ENCODE measurements around the gene HSPD1.
"Not testable (repeated sequence)": the region's sequence is repeated elsewhere in the genome, so short reads cannot be mapped to it uniquely, and the experiment has no call there.

HSPD1 gene

DNA sequence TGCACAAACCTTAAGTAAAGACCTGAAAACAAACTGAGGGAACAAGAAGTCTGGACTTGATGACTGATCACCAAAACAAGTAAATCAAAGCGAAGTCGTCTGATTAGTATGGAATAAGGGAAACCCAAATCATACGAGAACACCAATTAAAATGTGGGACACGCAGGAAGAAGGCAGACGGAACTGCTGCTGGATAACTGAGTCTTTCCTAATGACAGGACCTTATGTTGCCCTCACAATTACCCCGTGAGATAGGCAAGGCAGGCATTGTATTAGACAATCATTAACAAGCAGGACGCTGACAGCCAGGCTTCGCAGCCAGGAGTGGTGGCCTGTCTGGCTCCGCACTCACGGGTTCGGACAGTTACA lies 46.9 kb downstream of the HSPD1 start:
- Histone ChIP-seq H3F3A (ENCODE audit: low read depth) (peaks cover 9% of the 10 kb centered on the region; the same call in 1 of the 2 replicates), H3K79me2 (ENCODE audit: insufficient read depth, low read length) (peaks cover 38% of the 10 kb centered on the region), H3K4me3 (ENCODE audit: low read length, poor library complexity, severe bottlenecking) (peak overlapping the region; percentile 88), H3K4me2 (ENCODE audit: low read depth, low read length, poor library complexity, severe bottlenecking) (peak overlapping the region; percentile 74), H3K9ac (ENCODE audit: low read depth, low read length, poor library complexity, severe bottlenecking) (peak overlapping the region; percentile 73), H3K27me3 (ENCODE audit: insufficient read depth, low read length, poor library complexity, severe bottlenecking) (no peaks in the 10 kb centered on the region), H4K20me1 (ENCODE audit: insufficient read depth, low read length, poor library complexity, severe bottlenecking) (peaks cover 26% of the 10 kb centered on the region), H2AFZ (ENCODE audit: low read length) (peak overlapping the region; percentile 70), H3K9me2 (replicated peaks; ENCODE audit: low read depth, low read length) (no peaks in the 10 kb centered on the region), H3K9me3 (ENCODE audit: insufficient read depth, low read depth, low read length) (no peaks in the 10 kb centered on the region), H3K4me1 (ENCODE audit: insufficient read depth, low read length, poor library complexity, severe bottlenecking) (peaks cover 24% of the 10 kb centered on the region), H3K36me3 (ENCODE audit: insufficient read depth, low read length) (no peaks in the 10 kb centered on the region)
- TF ChIP-seq CTCF (conservative IDR thresholded peaks at IDR 0.05; ENCODE audit: low read length) (no peak), EZH2phosphoT487 (IDR thresholded peaks at IDR 0.05; ENCODE audit: borderline replicate concordance) (no peak)

- H3K9me3 ChIP-seq (ENCODE audit: insufficient read depth, low read depth, low read length); H3K27me3 ChIP-seq (ENCODE audit: insufficient read depth, low read length, poor library complexity, severe bottlenecking); H3K9me2 ChIP-seq (replicated peaks; ENCODE audit: low read depth, low read length); H3K36me3 ChIP-seq (ENCODE audit: insufficient read depth, low read length); H3F3A ChIP-seq (ENCODE audit: low read depth); H3K4me2 ChIP-seq (ENCODE audit: low read depth, low read length, poor library complexity, severe bottlenecking); H3K4me3 ChIP-seq (ENCODE audit: low read length, poor library complexity, severe bottlenecking): not testable (repeated sequence)
- H3K79me2 ChIP-seq (ENCODE audit: insufficient read depth, low read length) = peaks cover 22% of the 10 kb centered on the region
- peaks cover 20% of the 10 kb centered on the region for H4K20me1 ChIP-seq (ENCODE audit: insufficient read depth, low read length, poor library complexity, severe bottlenecking)
- H2AFZ ChIP-seq (ENCODE audit: low read length) = peak overlapping the region; percentile 60; the same call in 1 of the 2 replicates
- H3K9ac ChIP-seq (ENCODE audit: low read depth, low read length, poor library complexity, severe bottlenecking) = peak overlapping the region; percentile 14
- H3K4me1 ChIP-seq (ENCODE audit: insufficient read depth, low read length, poor library complexity, severe bottlenecking) = peaks cover 20% of the 10 kb centered on the region
These were observed 48.7 kb downstream of the HSPD1 start for GRCh38 chr2:197450935-197451358.

DNA sequence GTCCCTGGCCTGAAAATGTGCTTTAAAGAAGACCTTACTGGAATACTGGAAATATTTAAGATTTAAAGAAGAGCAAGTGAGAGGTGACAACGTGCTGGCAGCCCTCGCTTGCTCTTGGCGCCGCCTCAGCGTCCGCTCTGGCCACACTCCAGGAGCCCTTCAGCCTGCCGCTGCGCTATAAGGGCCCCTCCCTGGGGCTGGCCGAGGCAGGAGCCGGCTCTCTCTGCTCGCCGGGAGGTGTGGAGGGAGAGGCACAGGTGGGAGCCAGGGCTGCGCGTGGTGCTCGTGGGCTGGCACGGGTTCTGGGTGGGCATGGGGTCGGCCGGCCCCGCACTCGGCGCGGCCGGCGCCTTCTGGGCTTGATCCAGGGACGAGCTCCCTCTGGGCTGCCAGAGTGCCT lies 49.2 kb downstream of the HSPD1 start:
- H3K9ac ChIP-seq (ENCODE audit: low read depth, low read length, poor library complexity, severe bottlenecking) = no peak overlapping the region
- no peaks in the 10 kb centered on the region for H3K9me2 ChIP-seq (replicated peaks; ENCODE audit: low read depth, low read length)
- H3K4me3 ChIP-seq (ENCODE audit: low read length, poor library complexity, severe bottlenecking) = no peak overlapping the region
- no peaks in the 10 kb centered on the region for H3K9me3 ChIP-seq (ENCODE audit: insufficient read depth, low read depth, low read length)
- H3K4me1 ChIP-seq (ENCODE audit: insufficient read depth, low read length, poor library complexity, severe bottlenecking) = peaks cover 20% of the 10 kb centered on the region
- no peak overlapping the region for H2AFZ ChIP-seq (ENCODE audit: low read length)
- no peaks in the 10 kb centered on the region for H3K36me3 ChIP-seq (ENCODE audit: insufficient read depth, low read length)
- H3K4me2 ChIP-seq (ENCODE audit: low read depth, low read length, poor library complexity, severe bottlenecking) = no peak overlapping the region
- TF ChIP-seq CTCF (conservative IDR thresholded peaks at IDR 0.05; ENCODE audit: low read length) = no peak
- TF ChIP-seq EZH2phosphoT487 (IDR thresholded peaks at IDR 0.05; ENCODE audit: borderline replicate concordance) = no peak
- peaks cover 9% of the 10 kb centered on the region; the same call in 1 of the 2 replicates for H3F3A ChIP-seq (ENCODE audit: low read depth)
- H3K27me3 ChIP-seq (ENCODE audit: insufficient read depth, low read length, poor library complexity, severe bottlenecking) = no peaks in the 10 kb centered on the region
- H3K79me2 ChIP-seq (ENCODE audit: insufficient read depth, low read length) = peaks cover 17% of the 10 kb centered on the region
- peaks cover 15% of the 10 kb centered on the region for H4K20me1 ChIP-seq (ENCODE audit: insufficient read depth, low read length, poor library complexity, severe bottlenecking)

DNA sequence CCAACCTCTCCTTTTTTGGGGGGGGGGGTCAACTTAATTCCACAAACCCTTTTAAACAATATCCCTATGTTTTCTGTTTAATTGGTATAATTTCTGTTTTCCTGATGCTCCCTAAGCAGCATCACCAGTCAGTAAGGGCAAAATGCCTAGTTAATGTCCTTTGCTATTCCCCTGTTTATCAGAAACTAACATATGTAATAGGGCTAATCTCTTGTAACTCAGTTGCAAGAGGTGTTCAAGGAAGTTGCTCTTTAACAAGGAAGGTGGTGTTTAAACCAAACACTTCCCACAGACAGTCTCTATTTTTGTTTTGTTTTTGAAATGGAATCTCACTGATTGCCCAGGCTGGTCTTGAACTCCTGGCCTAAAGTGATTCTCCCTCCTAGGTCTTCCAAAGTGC lies 52.8 kb downstream of the HSPD1 start:
- H3K9me3 ChIP-seq (ENCODE audit: insufficient read depth, low read depth, low read length) = no peaks in the 10 kb centered on the region
- no peaks in the 10 kb centered on the region for H3K27me3 ChIP-seq (ENCODE audit: insufficient read depth, low read length, poor library complexity, severe bottlenecking)
- H2AFZ ChIP-seq (ENCODE audit: low read length) = no peak overlapping the region
- no peaks in the 10 kb centered on the region for H3K4me1 ChIP-seq (ENCODE audit: insufficient read depth, low read length, poor library complexity, severe bottlenecking)
- no peak overlapping the region for H3K4me3 ChIP-seq (ENCODE audit: low read length, poor library complexity, severe bottlenecking)
- no peak overlapping the region for H3K4me2 ChIP-seq (ENCODE audit: low read depth, low read length, poor library complexity, severe bottlenecking)
- TF ChIP-seq EZH2phosphoT487 (IDR thresholded peaks at IDR 0.05; ENCODE audit: borderline replicate concordance) = no peak
- TF ChIP-seq CTCF (conservative IDR thresholded peaks at IDR 0.05; ENCODE audit: low read length) = no peak
- H3K9ac ChIP-seq (ENCODE audit: low read depth, low read length, poor library complexity, severe bottlenecking) = no peak overlapping the region
- no peaks in the 10 kb centered on the region for H3K36me3 ChIP-seq (ENCODE audit: insufficient read depth, low read length)
- H3K79me2 ChIP-seq (ENCODE audit: insufficient read depth, low read length) = no peaks in the 10 kb centered on the region
- no peaks in the 10 kb centered on the region for H4K20me1 ChIP-seq (ENCODE audit: insufficient read depth, low read length, poor library complexity, severe bottlenecking)
- H3K9me2 ChIP-seq (replicated peaks; ENCODE audit: low read depth, low read length) = no peaks in the 10 kb centered on the region
- 0 out of 2 replicates have a peak, but pooled peaks cover 3% of the 10 kb centered on the region for H3F3A ChIP-seq (ENCODE audit: low read depth)

All from Loucy (cell line).